GM12801 (cell line): ENCODE results near the gene WDR86.

Experiments
- CTCF ChIP-seq: IDR thresholded peaks from one replicate; pipeline ENCODE4 v1.5.1; 2011; ENCODE audit warnings: control low read depth; ENCODE audit not compliant: insufficient read length; ENCODE audit errors: extremely low read depth

Gene WDR86

GRCh38 chr7:151399906-151400305, 9.9 kb downstream of the WDR86 start:
- TF ChIP-seq CTCF, result no peak

- TF ChIP-seq CTCF, result no peak
Observed at GRCh38 chr7:151399305-151399601, 10.6 kb downstream of the WDR86 start.

GRCh38 chr7:151398446-151399304, 11.2 kb downstream of the WDR86 start:
- no peak for TF ChIP-seq CTCF

GRCh38 chr7:151397026-151397425, 12.8 kb downstream of the WDR86 start:
- TF ChIP-seq CTCF, result no peak

GRCh38 chr7:151396328-151396970, 13.4 kb downstream of the WDR86 start:
- no peak for TF ChIP-seq CTCF

- no peak for TF ChIP-seq CTCF
Observed at GRCh38 chr7:151395036-151395367, 14.8 kb downstream of the WDR86 start.

- no peak for TF ChIP-seq CTCF
Observed at GRCh38 chr7:151394076-151395035, 15.5 kb downstream of the WDR86 start.
